Heart left ventricle (tissue), 16 donors: ENCODE measurements around the gene SLC43A1. TPM values are rescaled to one million over a fixed set of nuclear protein-coding genes. Genes with fewer than 3 reads are reported as not detected.

ENCODE experiments used
- ATAC-seq, 4 donors: fragments of 200-7000 bp; cut with Tn5 transposase; one replicate each; pipeline ENCODE4 v1.9.1; 2020 to 2022; ENCODE audit warnings: moderate library complexity in 4 of 4, mild to moderate bottlenecking in 3 of 4, moderate number of reproducible peaks in 1 of 4
- DNase-seq, 5 donors: peaks; one replicate each; pipeline ENCODE4 v3.0.0-alpha.2; 2020
- H3K27ac ChIP-seq, 12 donors: fragments of 200-600 bp; sonication (generic) in 4 of 12; one replicate each; pipeline versions ENCODE4 v1.5.0 to v1.8.0; 2016 to 2022; ENCODE audit warnings: mild to moderate bottlenecking in 2 of 12
- H3K27me3 ChIP-seq, 9 donors: fragments of 200-600 bp; sonication (generic) in 2 of 9; one replicate each; pipeline versions ENCODE4 v1.5.1 to v1.8.0; 2016 to 2022; ENCODE audit warnings: mild to moderate bottlenecking in 3 of 9
- H3K36me3 ChIP-seq, 9 donors: fragments of 200-600 bp; sonication (generic) in 2 of 9; one replicate each; pipeline versions ENCODE4 v1.5.0 to v1.8.0; 2018 to 2022; ENCODE audit warnings: mild to moderate bottlenecking in 2 of 9
- H3K4me1 ChIP-seq, 12 donors: fragments of 200-600 bp; sonication (generic) in 4 of 12; one replicate each; pipeline versions ENCODE4 v1.5.0 to v1.8.0; 2016 to 2022; ENCODE audit warnings: mild to moderate bottlenecking in 3 of 12
- H3K4me3 ChIP-seq, 12 donors: fragments of 200-600 bp; sonication (generic) in 4 of 12; one replicate each; pipeline versions ENCODE4 v1.5.0 to v1.8.0; 2017 to 2022; ENCODE audit warnings: mild to moderate bottlenecking in 9 of 12, moderate library complexity in 4 of 12
- H3K9me3 ChIP-seq, 12 donors: fragments of 200-600 bp; sonication (generic) in 4 of 12; one replicate each; pipeline versions ENCODE4 v1.5.0 to v1.8.0; 2016 to 2022; ENCODE audit warnings: mild to moderate bottlenecking in 1 of 12
- POLR2A ChIP-seq, 2 donors: fragments of 450-650 bp; IDR thresholded peaks; one replicate each; pipeline ENCODE4 v1.6.1; 2017; ENCODE audit warnings: antibody characterized with exemption in 2 of 2, mild to moderate bottlenecking in 2 of 2, moderate library complexity in 2 of 2
- WGBS, 4 donors: extraction: QIAGEN DNeasy Blood & Tissue Kit in 2 of 4; methylation state at CpG; one replicate each; pipeline versions ENCODE4 v1.1.5 to v1.1.7; 2013 to 2018; 5-methylcytosine and 5-hydroxymethylcytosine counted together
- intact Hi-C, 10 donors: fragments of 100-400 bp; cut with DNase I; formaldehyde crosslinking; loops; one replicate each; pipeline versions ENCODE4 v1.11.1 to v1.14.2; 2022
- long read RNA-seq, 3 donors: library from polyadenylated mRNA; unstranded; transcript quantifications; one replicate each; pipeline ENCODE4 v2.0.0, GENCODE V29; 2020 to 2021
- polyA plus RNA-seq, 2 donors: library from polyadenylated mRNA; stranded (reverse); fragments of 200-250 nt; gene quantifications; one replicate each; pipeline ENCODE4 v1.2.3, GENCODE V29; 2013
- total RNA-seq, 9 donors: library from RNA; depleted of rRNA in 2 of 9; stranded (reverse); fragments of >200 nt in 2 of 9; fragmentation: NEBNext Ultra II Directional in 3 of 9; extraction: Animal tissue kit (Norgen Biotek cat#: 25700) in 3 of 9; gene quantifications; one replicate each; pipeline versions ENCODE4 v1.1.0 to v1.2.4, GENCODE V29; 2016 to 2023
- TF ChIP-seq, protein P1 (sequence below), 12 donors: fragments of 200-600 bp; sonication (generic) in 4 of 12; IDR thresholded peaks; one replicate each; pipeline versions ENCODE4 v1.5.0 to v1.8.0; 2018 to 2022; ENCODE audit warnings: antibody characterized with exemption in 12 of 12, mild to moderate bottlenecking in 5 of 12
- donor health status: ischemic (EF 13 %, LVEDD 7.1; RV severe dilation, severe dysfunction).
- donor health status: healthy with polysubstance abuse.
- donor health status: DM: no; HTN: yes; CAD: no.
- donor health status: DM: no; HTN: no; CAD: no.
- donor health status: ischemic (EF 25% LVEDD 6.9; RV normal size, moderate dysfunction).
- donor health status: ischemic (EF 25% LVEDD 5.7; RV mildly dilated, moderate dysfunction).
- donor health status: healthy.
- donor health status: DM: yes; HTN: yes; CAD: no.
- donor health status: ischemic (EF 35%, LVEDD 5.7; RV mildly dilated, moderate dysfunction).
- donor health status: nonischemic (EF 11% LVEDD 7.7; RV severe dilation, severe dysfunction).
- donor health status: DM: yes; HTN: yes; CAD: no.
- donor health status: PGD.
- donor health status: ischemic (EF 29% LVEDD 5.4; RV normal size, mild dysfunction).
- donor health status: nonischemic (EF 23%, LVEDD 6.1; RV moderate dilation, normal function).

The SLC43A1 gene
- total RNA-seq (10 to 100 TPM in 1 of 9 donors, 1 to 10 TPM in 8; 2.7 to 12.3 (median 5.4) TPM), polyA plus RNA-seq (1 to 10 TPM; 6.6 TPM)
- long read RNA-seq, donor 1, partial matches to known transcripts: 1 of 7 reads
- long read RNA-seq, donor 1, other reads (novel, unspliced or antisense): 3 of 7 reads
- long read RNA-seq, donor 2, transcript SLC43A1-201 (15 exons, 2,598 nt): major isoform, 12 of 27 reads
- long read RNA-seq, donor 2, partial matches to known transcripts: 9 of 27 reads
- long read RNA-seq, donor 2, other reads (novel, unspliced or antisense): 5 of 27 reads
- long read RNA-seq, donor 3, partial matches to known transcripts: 2 of 9 reads
- long read RNA-seq, donor 3, other reads (novel, unspliced or antisense): 3 of 9 reads

DNA sequence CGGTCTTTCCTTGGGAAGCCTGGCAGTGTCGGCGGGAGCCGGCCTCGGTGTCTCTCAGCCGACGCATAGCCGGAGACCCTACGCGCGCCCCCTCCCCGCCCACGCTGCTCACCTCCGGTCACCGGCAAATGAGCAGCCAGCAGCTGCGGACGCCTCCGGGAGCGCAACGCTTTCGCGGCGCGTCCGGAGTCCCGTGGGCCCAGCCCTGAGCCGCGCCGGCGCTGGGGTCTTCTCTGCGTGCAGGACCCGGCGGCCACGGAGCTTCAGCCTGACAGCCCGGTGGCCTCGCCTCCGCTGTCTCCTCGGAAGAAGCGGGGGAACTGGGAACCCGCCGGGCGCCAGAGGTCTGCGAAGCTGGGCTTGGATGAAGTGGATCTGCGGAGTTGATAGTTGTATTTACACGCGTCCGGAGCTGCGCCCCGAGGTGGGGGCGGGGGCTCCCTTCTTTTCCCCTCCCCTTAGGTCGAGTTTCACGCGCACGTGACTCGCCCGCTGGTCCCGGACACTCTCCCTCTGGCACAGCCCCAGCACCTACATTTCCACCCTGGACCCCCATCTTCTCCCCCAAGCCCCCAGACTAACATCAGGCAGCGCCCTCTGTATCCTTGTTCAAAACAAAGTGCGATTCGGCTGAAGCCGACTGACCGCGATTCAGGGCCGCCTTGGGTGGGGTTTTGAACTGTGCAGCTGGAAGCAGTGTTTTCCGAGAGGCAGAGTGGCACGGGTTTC lies at the start of gene SLC43A1:
SLC43A1 (minus strand) TSS at position 371 of the 729 bp plus-strand sequence. CDS start 1,591 bp downstream, outside the sequence.
- Histone ChIP-seq H3K4me3 (peak within 1 kb of the TSS; percentile 62 to 98 (median 80)), H3K4me1 (peaks cover 0 to 26% (median 12%) of the 10 kb centered on the region in 12 donors), H3K27me3 (no peaks in the 10 kb centered on the region), H3K27ac (peak within 1 kb of the TSS in 11 of 12 donors; percentile 23 to 77 (median 60)), H3K9me3 (no peaks in the 10 kb centered on the region), H3K36me3 (no peaks in the 10 kb centered on the region)
- 0% methylated on average over 57 to 66 of the region's 66 CpGs for WGBS, 4 donors
- TF ChIP-seq POLR2A (IDR thresholded peaks at IDR 0.05): peak in 1 of 2 donors; percentile 36
- TF ChIP-seq, protein P1, sequence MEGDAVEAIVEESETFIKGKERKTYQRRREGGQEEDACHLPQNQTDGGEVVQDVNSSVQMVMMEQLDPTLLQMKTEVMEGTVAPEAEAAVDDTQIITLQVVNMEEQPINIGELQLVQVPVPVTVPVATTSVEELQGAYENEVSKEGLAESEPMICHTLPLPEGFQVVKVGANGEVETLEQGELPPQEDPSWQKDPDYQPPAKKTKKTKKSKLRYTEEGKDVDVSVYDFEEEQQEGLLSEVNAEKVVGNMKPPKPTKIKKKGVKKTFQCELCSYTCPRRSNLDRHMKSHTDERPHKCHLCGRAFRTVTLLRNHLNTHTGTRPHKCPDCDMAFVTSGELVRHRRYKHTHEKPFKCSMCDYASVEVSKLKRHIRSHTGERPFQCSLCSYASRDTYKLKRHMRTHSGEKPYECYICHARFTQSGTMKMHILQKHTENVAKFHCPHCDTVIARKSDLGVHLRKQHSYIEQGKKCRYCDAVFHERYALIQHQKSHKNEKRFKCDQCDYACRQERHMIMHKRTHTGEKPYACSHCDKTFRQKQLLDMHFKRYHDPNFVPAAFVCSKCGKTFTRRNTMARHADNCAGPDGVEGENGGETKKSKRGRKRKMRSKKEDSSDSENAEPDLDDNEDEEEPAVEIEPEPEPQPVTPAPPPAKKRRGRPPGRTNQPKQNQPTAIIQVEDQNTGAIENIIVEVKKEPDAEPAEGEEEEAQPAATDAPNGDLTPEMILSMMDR (IDR thresholded peaks at IDR 0.05): peak in 2 of 12 donors; percentile 13 to 15
- intact Hi-C loops: loop anchor here in 3 of 10 donors (2.0 to 10.0 kb wide), 3 partner anchors 15 to 171 kb away; no protein-coding TSS in a partner anchor
- DNase-seq: peak; percentile 43 to 77 (median 63)
- ATAC-seq: peak; percentile 67 to 78 (median 75)

DNA sequence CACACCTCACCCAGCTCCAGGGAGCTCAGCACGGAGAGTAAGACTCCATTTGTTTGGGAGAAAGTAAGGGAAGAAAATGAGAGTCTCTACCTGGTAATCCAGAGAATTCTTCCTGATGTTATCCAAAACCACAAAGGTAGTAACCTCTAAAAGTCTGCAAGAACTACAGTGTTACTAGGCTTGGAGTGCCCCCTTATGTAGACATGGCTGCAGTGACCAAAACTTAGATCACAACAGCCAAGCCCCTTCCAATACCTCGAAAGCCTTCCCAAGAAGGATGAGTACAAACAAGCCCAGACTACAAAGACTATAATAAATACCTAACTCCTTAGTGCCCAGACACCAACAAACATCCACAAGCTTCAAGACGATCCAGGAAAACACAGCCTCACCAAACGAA lies 47.1 kb upstream of the SLC43A1 start:
- no peak overlapping the region for H3K4me3 ChIP-seq
- 70 to 77% (median 74%) methylated on average over 4 of the region's 4 CpGs for WGBS, 4 donors
- DNase-seq (no peak), ATAC-seq (no peak)
- H3K4me1 ChIP-seq: peaks cover 0 to 60% (median 13%) of the 10 kb centered on the region in 12 donors
- H3K27ac ChIP-seq: no peak overlapping the region
- no peaks in the 10 kb centered on the region for H3K9me3 ChIP-seq
- intact Hi-C loops: loop anchor here in 3 of 10 donors (5.0 to 10.0 kb wide), 4 partner anchors 35 to 952 kb away; partner anchors contain the start of gene SERPING1 (in 1 of the 3)
- peaks cover 0 to 54% (median 26%) of the 10 kb centered on the region in 9 donors for H3K36me3 ChIP-seq
- H3K27me3 ChIP-seq: no peaks in the 10 kb centered on the region
- no peak for TF ChIP-seq POLR2A (IDR thresholded peaks at IDR 0.05)
- TF ChIP-seq, protein P1 (IDR thresholded peaks at IDR 0.05): no peak

DNA sequence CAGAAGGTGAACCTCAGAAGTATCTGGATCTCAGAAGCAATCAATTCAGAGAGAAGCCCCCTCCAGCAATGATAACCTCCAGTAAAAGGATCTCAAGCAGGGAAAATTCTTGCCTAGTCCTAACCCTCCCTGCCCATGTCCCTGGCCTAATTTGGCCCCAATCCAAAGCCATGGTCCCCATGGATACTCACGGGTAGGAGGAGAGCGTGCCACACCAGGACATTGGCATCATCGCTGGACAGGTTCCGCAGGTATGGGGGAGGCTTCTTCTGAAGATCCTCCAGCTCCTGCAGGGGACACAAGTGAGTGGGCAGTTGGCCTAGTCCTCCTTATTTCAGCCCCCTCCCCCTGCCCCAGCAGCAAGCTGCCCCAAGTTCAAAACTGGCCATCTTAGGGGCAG lies 44.6 kb upstream of the SLC43A1 start:
- H3K36me3 ChIP-seq: peaks cover 0 to 79% (median 50%) of the 10 kb centered on the region in 9 donors
- peaks cover 0 to 44% (median under 1%) of the 10 kb centered on the region in 12 donors for H3K4me1 ChIP-seq
- WGBS, 4 donors: 80 to 94% (median 91%) methylated on average over 2 to 4 of the region's 4 CpGs

More for the DNA sequence above, 44.6 kb upstream of the SLC43A1 start:
- no peaks in the 10 kb centered on the region for H3K9me3 ChIP-seq
- no peak overlapping the region for H3K4me3 ChIP-seq
- no peaks in the 10 kb centered on the region for H3K27me3 ChIP-seq
- no peak for DNase-seq
- H3K27ac ChIP-seq: no peak overlapping the region
- ATAC-seq: no peak
- intact Hi-C loops: loop anchor here in 3 of 10 donors (5.0 to 10.0 kb wide), 4 partner anchors 37 to 955 kb away; partner anchors contain the start of gene SERPING1 (in 1 of the 3)
- TF ChIP-seq, protein P1 (IDR thresholded peaks at IDR 0.05): no peak
- no peak for TF ChIP-seq POLR2A (IDR thresholded peaks at IDR 0.05)
